AG09319 (cell line): ENCODE results near the gene SND1.

ENCODE experiments used
- DNase-seq: peaks from one replicate; pipeline ENCODE4 v3.0.0-alpha.2; 2010; ENCODE audit warnings: low read depth; ENCODE audit errors: extremely low read depth
- CTCF ChIP-seq: IDR thresholded peaks from 2 replicates; pipeline ENCODE4 v1.5.1; 2011; ENCODE audit warnings: low read depth, mild to moderate bottlenecking, inconsistent platforms, low read length, moderate library complexity

SND1 gene

GRCh38 chr7:127730658-127731276 lies 78.8 kb downstream of the SND1 start:
- DNase-seq: no peak
- no peak for TF ChIP-seq CTCF

DNA sequence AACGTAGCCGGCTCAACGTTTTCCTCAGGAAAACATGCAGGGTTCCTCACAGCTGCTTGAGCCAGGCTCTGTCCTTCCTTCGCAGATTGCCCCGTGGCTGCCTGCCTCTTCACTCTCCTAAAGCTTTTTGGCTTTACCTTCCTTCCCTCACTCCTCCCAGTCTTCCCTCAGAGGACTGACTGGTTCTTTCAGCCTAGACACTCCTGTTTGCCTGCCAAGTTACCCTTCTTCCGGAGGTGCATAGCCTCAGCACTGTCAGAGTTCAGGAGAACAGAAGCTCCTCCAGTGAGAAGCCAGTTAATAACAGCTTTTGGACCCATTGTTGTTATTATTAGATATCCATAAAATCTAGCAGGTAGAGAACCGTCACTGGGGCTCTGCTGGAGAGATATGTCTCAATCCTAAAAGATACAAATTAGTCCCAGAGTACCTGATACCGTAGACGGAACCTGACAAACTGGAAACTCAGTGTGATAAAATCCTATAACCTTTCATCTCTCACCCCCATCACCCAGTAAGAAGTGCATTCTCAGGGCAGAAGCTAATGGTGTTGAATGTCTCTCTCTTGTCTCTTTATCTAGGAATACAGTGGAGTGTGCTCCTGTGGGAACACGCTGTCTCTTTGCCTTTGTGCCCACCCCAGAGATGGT lies 79.6 kb downstream of the SND1 start:
- no peak for DNase-seq
- no peak for TF ChIP-seq CTCF

- no peak for TF ChIP-seq CTCF
- DNase-seq: no peak
Observed at GRCh38 chr7:127732306-127732705, 80.3 kb downstream of the SND1 start.

GRCh38 chr7:127733986-127734385 lies 82.0 kb downstream of the SND1 start:
- TF ChIP-seq CTCF: no peak
- DNase-seq: no peak

DNA sequence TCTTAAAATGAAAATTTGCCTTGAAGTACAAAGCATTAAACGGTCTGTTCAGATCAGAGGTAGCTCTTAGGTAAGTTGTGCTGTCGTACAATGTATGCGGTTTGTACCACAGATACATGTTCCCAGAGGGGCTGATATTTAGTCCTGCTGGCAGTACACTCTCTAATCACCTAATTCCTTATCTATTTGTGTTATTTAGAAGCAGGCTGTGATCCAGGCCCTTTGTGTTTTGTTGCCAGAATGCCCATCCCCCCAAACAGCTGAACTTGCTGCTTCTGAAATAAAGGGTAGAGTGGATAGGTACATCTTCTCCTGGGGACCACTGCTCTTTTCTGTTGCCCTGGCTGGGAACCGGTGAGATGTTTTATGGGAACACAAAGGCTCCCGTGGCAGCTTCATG lies 84.5 kb downstream of the SND1 start:
- TF ChIP-seq CTCF: no peak
- no peak for DNase-seq

- DNase-seq: no peak
- no peak for TF ChIP-seq CTCF
Observed at GRCh38 chr7:127738859-127739258, 86.9 kb downstream of the SND1 start.

GRCh38 chr7:127741764-127742375 lies 89.9 kb downstream of the SND1 start:
- no peak for DNase-seq
- no peak for TF ChIP-seq CTCF
